Measurements from ENCODE around the gene LRCOL1. TPM values are rescaled to one million over a fixed set of nuclear protein-coding genes. Genes with fewer than 3 reads are reported as not detected.

LRCOL1 gene
- total and polyA plus RNA-seq, 7 donors = 0.49 to 1.4 (median 0.55) TPM; not detected in 4

DNA sequence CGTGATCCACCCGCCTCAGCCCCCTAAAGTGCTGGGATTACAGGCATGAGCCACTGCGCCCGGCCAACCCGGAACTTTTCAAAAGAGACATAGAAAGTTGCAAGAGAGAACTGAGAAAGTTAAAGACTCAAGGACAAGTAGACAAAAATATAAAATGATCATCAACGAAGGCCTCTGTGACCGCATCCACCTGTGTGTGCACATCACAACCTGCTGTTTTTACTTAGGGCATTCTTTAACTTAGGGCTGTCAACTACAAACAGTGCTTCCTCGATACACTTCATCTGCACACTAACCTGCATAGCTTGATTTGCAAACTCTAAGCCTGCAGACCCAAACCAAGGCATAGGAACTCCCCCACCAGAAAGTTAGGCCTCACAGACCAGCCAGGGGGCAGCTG, 23.0 kb upstream of the LRCOL1 start:
- Histone ChIP-seq H3K4me3 (no peak overlapping the region), H3K9me3 (no peaks in the 10 kb centered on the region), H3K36me3 (peaks cover 0 to 84% (median 35%) of the 10 kb centered on the region in 4 donors), H3K4me1 (no peaks in the 10 kb centered on the region), H3K27ac (no peak overlapping the region), H3K27me3 (no peaks in the 10 kb centered on the region)
- WGBS, 2 donors = 90 to 93% methylated on average over 8 of the region's 8 CpGs
- TF ChIP-seq POLR2A (IDR thresholded peaks at IDR 0.05) (no peak), POLR2AphosphoS5 (IDR thresholded peaks at IDR 0.05) (no peak), EP300 (IDR thresholded peaks at IDR 0.05) (no peak)
- TF ChIP-seq, protein P1, sequence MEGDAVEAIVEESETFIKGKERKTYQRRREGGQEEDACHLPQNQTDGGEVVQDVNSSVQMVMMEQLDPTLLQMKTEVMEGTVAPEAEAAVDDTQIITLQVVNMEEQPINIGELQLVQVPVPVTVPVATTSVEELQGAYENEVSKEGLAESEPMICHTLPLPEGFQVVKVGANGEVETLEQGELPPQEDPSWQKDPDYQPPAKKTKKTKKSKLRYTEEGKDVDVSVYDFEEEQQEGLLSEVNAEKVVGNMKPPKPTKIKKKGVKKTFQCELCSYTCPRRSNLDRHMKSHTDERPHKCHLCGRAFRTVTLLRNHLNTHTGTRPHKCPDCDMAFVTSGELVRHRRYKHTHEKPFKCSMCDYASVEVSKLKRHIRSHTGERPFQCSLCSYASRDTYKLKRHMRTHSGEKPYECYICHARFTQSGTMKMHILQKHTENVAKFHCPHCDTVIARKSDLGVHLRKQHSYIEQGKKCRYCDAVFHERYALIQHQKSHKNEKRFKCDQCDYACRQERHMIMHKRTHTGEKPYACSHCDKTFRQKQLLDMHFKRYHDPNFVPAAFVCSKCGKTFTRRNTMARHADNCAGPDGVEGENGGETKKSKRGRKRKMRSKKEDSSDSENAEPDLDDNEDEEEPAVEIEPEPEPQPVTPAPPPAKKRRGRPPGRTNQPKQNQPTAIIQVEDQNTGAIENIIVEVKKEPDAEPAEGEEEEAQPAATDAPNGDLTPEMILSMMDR (IDR thresholded peaks at IDR 0.05) = no peak
- peak; percentile 35 for DNase-seq
- intact Hi-C loops (cut with DNase I) = no loop called here

DNA sequence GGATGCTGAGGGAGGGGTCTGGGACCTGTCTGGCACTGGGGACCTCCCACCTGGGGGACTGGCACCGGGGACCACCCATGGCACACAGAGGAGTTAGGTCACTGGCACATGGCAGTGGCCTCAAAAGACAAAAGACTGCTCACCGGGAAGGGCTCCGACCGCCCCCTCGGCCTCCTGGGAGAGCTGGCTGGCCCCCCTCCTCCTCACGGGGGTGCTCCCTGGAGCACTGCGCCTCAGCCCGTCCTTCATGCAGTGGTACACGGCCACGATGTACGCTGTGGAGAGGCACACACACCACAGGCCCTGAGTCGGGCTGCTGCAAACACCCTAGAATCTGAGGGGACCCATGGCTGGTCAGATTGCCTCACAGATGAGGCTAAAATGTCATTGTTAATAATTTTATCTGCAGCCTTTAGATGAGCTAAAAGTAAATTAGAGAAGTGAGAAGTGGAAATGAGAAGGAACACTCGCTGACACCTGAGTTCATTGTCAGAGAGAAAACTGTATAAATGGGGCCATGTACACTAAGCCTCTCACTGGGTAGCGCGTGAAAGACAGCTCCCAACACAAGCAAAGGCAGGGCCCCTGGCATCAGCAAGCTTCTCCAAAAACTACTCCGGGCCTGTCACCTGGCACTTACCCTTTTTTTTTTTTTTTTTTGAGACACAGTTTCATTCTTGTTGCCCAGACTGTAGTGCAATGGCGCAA, 22.3 kb upstream of the LRCOL1 start:
- H3K4me1 ChIP-seq = no peaks in the 10 kb centered on the region
- peaks cover 0 to 78% (median 32%) of the 10 kb centered on the region in 4 donors for H3K36me3 ChIP-seq
- no peak overlapping the region for H3K4me3 ChIP-seq
- WGBS, 2 donors = 82 to 97% methylated on average over 17 of the region's 17 CpGs
- intact Hi-C loops (cut with DNase I) = no loop called here
- DNase-seq = peak; percentile 60
- no peaks in the 10 kb centered on the region for H3K27me3 ChIP-seq
- no peak overlapping the region for H3K27ac ChIP-seq
- TF ChIP-seq, protein P1 (IDR thresholded peaks at IDR 0.05) = no peak
- TF ChIP-seq POLR2A (IDR thresholded peaks at IDR 0.05) = no peak
- TF ChIP-seq POLR2AphosphoS5 (IDR thresholded peaks at IDR 0.05) = no peak
- no peak for TF ChIP-seq EP300 (IDR thresholded peaks at IDR 0.05)
- H3K9me3 ChIP-seq = no peaks in the 10 kb centered on the region

DNA sequence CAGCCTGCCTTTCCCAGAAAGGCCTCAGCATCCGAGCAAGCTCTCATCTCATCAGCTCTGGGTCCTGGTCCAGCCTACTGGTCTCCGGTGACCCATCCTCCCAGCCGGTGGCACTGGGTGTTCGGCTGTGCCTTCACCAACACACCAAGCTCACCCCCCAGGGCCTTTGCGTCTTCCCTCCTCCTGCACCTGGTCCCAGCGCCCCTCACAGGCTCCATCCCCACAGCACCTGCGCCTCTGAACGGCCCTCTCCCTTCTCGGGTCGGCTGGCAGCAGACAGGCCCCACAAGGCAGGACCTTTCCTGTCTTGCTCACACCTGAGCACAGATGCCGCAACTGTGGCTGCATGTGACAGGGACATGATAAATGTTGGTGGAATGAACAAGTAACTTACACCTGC, 21.3 kb upstream of the LRCOL1 start:
- peaks cover 0 to 68% (median 22%) of the 10 kb centered on the region in 4 donors for H3K36me3 ChIP-seq
- intact Hi-C loops (cut with DNase I) = no loop called here
- no peaks in the 10 kb centered on the region for H3K4me1 ChIP-seq
- H3K27ac ChIP-seq = no peak overlapping the region
- WGBS, 2 donors = 95 to 97% methylated on average over 11 of the region's 11 CpGs
- DNase-seq = peak; percentile 49
- no peak for TF ChIP-seq EP300 (IDR thresholded peaks at IDR 0.05)
- no peak for TF ChIP-seq POLR2AphosphoS5 (IDR thresholded peaks at IDR 0.05)
- TF ChIP-seq, protein P1 (IDR thresholded peaks at IDR 0.05) = no peak
- TF ChIP-seq POLR2A (IDR thresholded peaks at IDR 0.05) = no peak
- H3K27me3 ChIP-seq = no peaks in the 10 kb centered on the region
- H3K4me3 ChIP-seq = no peak overlapping the region
- H3K9me3 ChIP-seq = no peaks in the 10 kb centered on the region

DNA sequence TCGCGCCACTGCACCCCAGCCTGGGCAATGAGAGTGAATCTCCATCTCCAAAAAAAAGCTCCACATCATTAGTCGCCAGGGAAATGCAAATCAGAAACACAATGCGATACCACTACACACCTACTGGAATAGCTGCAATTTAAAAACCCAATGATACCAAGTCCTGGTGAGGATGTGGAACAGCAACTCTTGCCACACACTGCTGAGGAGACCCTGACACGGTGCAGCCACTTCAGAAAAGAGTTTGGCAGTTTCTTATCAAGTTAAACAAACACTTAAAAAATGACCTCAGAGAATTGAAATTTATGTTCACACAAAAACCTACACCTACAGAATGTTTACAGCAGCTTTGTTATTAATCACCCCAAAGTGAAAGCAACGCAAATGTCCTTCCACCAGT, 20.3 kb upstream of the LRCOL1 start:
- 90 to 94% methylated on average over 6 of the region's 6 CpGs for WGBS, 2 donors
- intact Hi-C loops (cut with DNase I) = no loop called here
- TF ChIP-seq EP300 (IDR thresholded peaks at IDR 0.05) (no peak), POLR2A (IDR thresholded peaks at IDR 0.05) (no peak), POLR2AphosphoS5 (IDR thresholded peaks at IDR 0.05) (no peak)
- TF ChIP-seq, protein P1 (IDR thresholded peaks at IDR 0.05) = no peak
- H3K36me3 ChIP-seq = peaks cover 0 to 64% (median 20%) of the 10 kb centered on the region in 4 donors
- DNase-seq = no peak
- H3K27ac ChIP-seq = no peak overlapping the region
- no peak overlapping the region for H3K4me3 ChIP-seq
- no peaks in the 10 kb centered on the region for H3K27me3 ChIP-seq
- H3K4me1 ChIP-seq = no peaks in the 10 kb centered on the region
- H3K9me3 ChIP-seq = no peaks in the 10 kb centered on the region
